ENCODE results near the gene CPNE7. TPM values are rescaled to one million over a fixed set of nuclear protein-coding genes. Genes with fewer than 3 reads are reported as not detected.

CPNE7 gene
- total and polyA plus RNA-seq, 2 of the 13 experiments (the other 11 are each of a cell fraction or from before 2014, with no cell fraction given): 0.59 TPM; not detected in 1

GRCh38 chr16:89621136-89621697 is 45.7 kb downstream of the CPNE7 start (continued):
- TF ChIP-seq, protein P1, sequence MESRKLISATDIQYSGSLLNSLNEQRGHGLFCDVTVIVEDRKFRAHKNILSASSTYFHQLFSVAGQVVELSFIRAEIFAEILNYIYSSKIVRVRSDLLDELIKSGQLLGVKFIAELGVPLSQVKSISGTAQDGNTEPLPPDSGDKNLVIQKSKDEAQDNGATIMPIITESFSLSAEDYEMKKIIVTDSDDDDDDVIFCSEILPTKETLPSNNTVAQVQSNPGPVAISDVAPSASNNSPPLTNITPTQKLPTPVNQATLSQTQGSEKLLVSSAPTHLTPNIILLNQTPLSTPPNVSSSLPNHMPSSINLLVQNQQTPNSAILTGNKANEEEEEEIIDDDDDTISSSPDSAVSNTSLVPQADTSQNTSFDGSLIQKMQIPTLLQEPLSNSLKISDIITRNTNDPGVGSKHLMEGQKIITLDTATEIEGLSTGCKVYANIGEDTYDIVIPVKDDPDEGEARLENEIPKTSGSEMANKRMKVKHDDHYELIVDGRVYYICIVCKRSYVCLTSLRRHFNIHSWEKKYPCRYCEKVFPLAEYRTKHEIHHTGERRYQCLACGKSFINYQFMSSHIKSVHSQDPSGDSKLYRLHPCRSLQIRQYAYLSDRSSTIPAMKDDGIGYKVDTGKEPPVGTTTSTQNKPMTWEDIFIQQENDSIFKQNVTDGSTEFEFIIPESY (CRISPR knock-in tag; IDR thresholded peaks at IDR 0.05): 0 out of 2 replicates have a peak, but pooled peaks have one; percentile 20

DNA sequence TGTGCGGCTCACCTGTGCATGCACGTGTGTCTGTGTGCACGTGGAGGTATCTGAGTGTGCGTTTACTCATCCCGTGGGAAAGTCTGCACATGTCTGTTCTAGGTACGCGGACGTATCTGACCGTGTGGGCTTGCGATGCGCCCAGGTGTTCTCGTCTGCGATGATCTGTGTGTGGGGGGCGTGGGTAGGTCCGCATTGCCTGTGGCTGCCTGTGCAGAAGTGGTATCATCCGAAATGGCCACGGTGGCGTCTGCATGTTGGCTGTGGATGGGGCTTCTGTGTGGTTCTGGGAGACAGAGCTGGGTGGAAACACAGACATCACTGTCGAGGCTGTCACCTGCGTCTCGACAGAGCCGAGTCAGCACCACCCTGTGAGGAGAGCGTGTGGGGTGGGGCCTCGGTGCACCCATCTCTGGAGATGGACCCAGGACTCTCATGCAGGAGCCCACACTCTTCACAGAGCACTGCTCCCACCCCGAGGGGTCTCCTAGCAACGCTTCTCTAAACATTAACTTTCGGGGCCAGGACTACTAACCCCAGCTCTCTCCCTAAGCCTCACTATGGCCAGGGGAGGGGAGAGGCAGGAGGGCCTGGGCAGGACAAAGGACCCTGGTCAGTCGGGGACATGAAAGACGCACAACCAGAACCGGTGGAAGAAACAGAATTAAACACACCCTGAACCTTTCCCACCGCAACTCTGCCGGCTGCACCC is 46.3 kb downstream of the CPNE7 start:
- Histone ChIP-seq H3K79me2 (ENCODE audit: insufficient read depth, low read length) (no peaks in the 10 kb centered on the region), H3K4me2 (ENCODE audit: low read depth, low read length) (peak overlapping the region; percentile 33; the same call in 1 of the 2 replicates), H4K20me1 (ENCODE audit: insufficient read depth, low read length) (no peaks in the 10 kb centered on the region), H3K4me3 (replicated peaks in 1 of 3; ENCODE audit: insufficient read depth in 1 of 3, low read depth in 2 of 3, low read length in 3 of 3) (no peak overlapping the region), H3K36me3 (replicated peaks in 1 of 2; ENCODE audit: control insufficient read depth in 1 of 2, insufficient read depth in 2 of 2, low read length in 2 of 2) (no peaks in the 10 kb centered on the region), H2AFZ (ENCODE audit: low read length) (no peak overlapping the region), H3K4me1 (ENCODE audit: insufficient read depth, low read length) (peaks cover 77% of the 10 kb centered on the region), H3K9me3 (ENCODE audit: low read length) (no peaks in the 10 kb centered on the region), H3K27ac (ENCODE audit: extremely low read length, insufficient read depth, low read length) (peak overlapping the region; percentile 25), H3K9ac (ENCODE audit: insufficient read depth, low read depth, low read length) (no peak overlapping the region), H3K27me3 (ENCODE audit: control insufficient read depth in 1 of 2, insufficient read depth in 2 of 2, low read length in 2 of 2) (peaks cover 0 to 2% of the 10 kb centered on the region in 2 experiments; a peak in 1 of 5 replicates)
- ATAC-seq (peak; percentile 52), FAIRE-seq (peak; percentile 53), DNase-seq (ENCODE audit: low spot score) (peak; percentile 68)
- in situ Hi-C loops (cut with HindIII; ENCODE audit: extremely low pct_ligation_motif_present, low pct_unique_long_range_greater_than_20kb): no loop called here
- CTCF ChIA-PET (ENCODE audit: low intra/inter-chr PET ratio, low total read pairs): no interaction called here
- intact Hi-C loops (cut with micrococcal nuclease; ENCODE audit: unreplicated experiment): no loop called here
- WGBS (ENCODE audit: low lambda C conversion rate): 53% methylated on average over 31 of the region's 32 CpGs
- BruUV-seq (replicated peaks): no TSS peak
- POLR2A ChIA-PET: no interaction called here
- 0 out of 2 replicates have a peak, but pooled peaks have one; percentile 28 for TF ChIP-seq MTA1 (CRISPR knock-in tag; IDR thresholded peaks at IDR 0.05; ENCODE audit: borderline replicate concordance)
- TF ChIP-seq SAP130 (CRISPR knock-in tag; IDR thresholded peaks at IDR 0.05; ENCODE audit: low read depth): 0 out of 2 replicates have a peak, but pooled peaks have one; percentile 13
- TF ChIP-seq CHD2 (IDR thresholded peaks at IDR 0.05; ENCODE audit: low read depth, low read length): no peak
- TF ChIP-seq, protein P2, sequence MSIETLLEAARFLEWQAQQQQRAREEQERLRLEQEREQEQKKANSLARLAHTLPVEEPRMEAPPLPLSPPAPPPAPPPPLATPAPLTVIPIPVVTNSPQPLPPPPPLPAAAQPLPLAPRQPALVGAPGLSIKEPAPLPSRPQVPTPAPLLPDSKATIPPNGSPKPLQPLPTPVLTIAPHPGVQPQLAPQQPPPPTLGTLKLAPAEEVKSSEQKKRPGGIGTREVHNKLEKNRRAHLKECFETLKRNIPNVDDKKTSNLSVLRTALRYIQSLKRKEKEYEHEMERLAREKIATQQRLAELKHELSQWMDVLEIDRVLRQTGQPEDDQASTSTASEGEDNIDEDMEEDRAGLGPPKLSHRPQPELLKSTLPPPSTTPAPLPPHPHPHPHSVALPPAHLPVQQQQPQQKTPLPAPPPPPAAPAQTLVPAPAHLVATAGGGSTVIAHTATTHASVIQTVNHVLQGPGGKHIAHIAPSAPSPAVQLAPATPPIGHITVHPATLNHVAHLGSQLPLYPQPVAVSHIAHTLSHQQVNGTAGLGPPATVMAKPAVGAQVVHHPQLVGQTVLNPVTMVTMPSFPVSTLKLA (IDR thresholded peaks at IDR 0.05): peak; percentile 72
- TF ChIP-seq RFX3 (CRISPR knock-in tag; IDR thresholded peaks at IDR 0.05): peak; percentile 31; the same call in 1 of the 2 replicates
- no peak for TF ChIP-seq NR2C2 (CRISPR knock-in tag; IDR thresholded peaks at IDR 0.05; ENCODE audit: borderline replicate concordance)
- 0 out of 2 replicates have a peak, but pooled peaks have one; percentile 4 for TF ChIP-seq HNF4A (CRISPR knock-in tag; IDR thresholded peaks at IDR 0.05)
- TF ChIP-seq TCF7 (IDR thresholded peaks at IDR 0.05; ENCODE audit: low read depth): 0 out of 2 replicates have a peak, but pooled peaks have one; percentile 25
- no peak for TF ChIP-seq RFX5 (IDR thresholded peaks at IDR 0.05; ENCODE audit: low read depth, low read length)
- TF ChIP-seq, protein P1 (CRISPR knock-in tag; IDR thresholded peaks at IDR 0.05): 0 out of 2 replicates have a peak, but pooled peaks have one; percentile 2
- no peak for TF ChIP-seq SYNCRIP (IDR thresholded peaks at IDR 0.05; ENCODE audit: insufficient read depth, low read depth, low read length)
- peak; percentile 77 for TF ChIP-seq ZBTB38 (CRISPR knock-in tag; IDR thresholded peaks at IDR 0.05)

Measured in HepG2 (cell line).